ENCODE data around the gene USP5.
A peak's percentile ranks its signal among the peaks of the same experiment; 100 is the strongest.

Gene USP5, protein sequence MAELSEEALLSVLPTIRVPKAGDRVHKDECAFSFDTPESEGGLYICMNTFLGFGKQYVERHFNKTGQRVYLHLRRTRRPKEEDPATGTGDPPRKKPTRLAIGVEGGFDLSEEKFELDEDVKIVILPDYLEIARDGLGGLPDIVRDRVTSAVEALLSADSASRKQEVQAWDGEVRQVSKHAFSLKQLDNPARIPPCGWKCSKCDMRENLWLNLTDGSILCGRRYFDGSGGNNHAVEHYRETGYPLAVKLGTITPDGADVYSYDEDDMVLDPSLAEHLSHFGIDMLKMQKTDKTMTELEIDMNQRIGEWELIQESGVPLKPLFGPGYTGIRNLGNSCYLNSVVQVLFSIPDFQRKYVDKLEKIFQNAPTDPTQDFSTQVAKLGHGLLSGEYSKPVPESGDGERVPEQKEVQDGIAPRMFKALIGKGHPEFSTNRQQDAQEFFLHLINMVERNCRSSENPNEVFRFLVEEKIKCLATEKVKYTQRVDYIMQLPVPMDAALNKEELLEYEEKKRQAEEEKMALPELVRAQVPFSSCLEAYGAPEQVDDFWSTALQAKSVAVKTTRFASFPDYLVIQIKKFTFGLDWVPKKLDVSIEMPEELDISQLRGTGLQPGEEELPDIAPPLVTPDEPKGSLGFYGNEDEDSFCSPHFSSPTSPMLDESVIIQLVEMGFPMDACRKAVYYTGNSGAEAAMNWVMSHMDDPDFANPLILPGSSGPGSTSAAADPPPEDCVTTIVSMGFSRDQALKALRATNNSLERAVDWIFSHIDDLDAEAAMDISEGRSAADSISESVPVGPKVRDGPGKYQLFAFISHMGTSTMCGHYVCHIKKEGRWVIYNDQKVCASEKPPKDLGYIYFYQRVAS

DNA sequence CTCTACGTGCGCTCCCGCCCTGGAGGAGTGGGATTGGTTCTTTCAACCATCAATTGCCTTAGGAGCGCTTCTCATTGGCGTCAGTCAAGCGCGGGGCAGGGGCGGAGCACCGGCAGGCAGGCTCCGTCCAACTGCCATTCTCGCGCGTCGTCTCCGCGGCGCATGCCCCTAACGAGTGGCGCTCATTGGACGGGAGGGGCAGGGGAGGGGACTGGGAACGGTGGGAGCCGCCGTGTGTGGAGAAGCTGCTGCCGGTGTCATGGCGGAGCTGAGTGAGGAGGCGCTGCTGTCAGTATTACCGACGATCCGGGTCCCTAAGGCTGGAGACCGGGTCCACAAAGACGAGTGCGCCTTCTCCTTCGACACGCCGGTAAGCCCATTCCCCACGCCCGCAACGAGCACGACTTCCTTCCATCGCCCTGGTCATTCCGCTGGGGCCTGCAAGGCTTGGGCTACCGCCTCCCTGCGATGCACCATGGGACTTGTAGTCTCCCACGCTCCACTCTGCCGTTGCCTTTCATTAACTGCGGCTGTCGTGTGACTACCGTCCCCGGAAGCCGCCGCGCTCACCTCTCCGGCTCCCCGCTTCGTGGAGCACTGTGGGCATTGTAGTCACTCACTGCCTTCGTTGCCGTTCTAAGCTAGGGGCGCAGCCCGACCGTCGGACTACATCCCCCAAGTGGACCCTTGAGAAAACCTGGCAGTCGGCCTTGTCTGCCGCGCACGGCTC lies at the start of gene USP5:
TSS of gene USP5 (plus strand) at position 230 of the 730 bp plus-strand sequence. CDS start at position 260, 30 bp downstream.
- DNase-seq (ENCODE audit: low read depth in 2 of 2) = peak; percentile 99

DNA sequence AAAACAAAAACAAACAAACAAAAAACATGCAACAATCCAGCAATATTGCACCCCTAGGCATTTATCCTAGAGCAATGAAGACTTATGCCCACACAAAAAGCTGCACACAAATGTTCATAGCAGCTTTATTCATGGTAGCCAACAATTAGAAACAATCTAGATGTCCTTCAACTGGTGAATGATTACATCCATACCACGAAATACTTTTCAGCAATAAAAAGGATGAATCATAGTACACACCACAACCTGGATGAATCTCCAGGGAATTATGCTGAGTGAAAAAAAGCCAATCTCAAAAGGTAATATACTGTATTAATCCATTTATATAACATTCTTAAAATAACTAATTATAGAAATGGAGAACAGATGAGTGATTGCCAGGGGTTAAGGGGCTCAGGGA lies 44.8 kb upstream of the USP5 start:
- DNase-seq (ENCODE audit: low read depth in 2 of 2) = no peak

GRCh38 chr12:6809056-6809455 lies 42.9 kb upstream of the USP5 start:
- no peak for DNase-seq (ENCODE audit: low read depth in 2 of 2)

- DNase-seq (ENCODE audit: low read depth in 2 of 2) = no peak
Observed at GRCh38 chr12:6810758-6811157, 41.2 kb upstream of the USP5 start.

DNA sequence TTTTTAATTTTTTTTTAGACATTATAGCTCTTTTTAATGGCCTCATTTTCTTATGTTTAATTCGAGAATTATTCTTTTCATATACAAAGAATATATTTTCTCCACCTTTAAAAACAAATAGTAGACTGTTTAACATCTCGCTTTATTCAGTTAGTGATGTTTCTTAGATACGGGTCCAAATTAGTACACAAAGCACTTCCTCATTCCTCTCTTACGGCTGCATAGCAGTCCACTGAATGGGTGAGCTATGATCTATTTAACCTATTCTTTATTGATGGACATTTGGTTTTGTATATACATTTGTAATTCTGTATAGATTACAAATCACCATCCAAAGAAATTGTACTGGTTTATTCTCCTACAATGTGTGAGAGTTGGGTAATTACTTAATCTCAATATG lies 38.6 kb upstream of the USP5 start:
- DNase-seq (ENCODE audit: low read depth in 2 of 2) = no peak

DNA sequence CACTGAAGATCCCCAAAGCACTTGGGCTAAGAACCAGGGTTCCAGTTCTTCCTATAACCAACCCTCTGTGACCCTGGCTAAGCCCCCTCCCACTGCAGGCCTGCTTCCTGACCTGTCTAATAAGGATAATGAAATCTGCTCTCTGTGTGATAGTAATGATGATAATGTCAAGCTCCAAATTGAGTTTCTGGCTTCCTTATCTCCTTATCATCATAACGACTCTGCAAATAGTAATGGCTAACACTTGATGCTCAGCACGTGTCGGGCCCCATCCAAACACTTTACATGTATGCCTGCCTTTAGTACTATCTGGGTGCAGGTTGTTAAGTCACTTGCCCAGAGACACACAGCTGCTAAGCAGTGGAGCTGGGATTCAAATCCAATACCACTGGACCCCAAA lies 35.4 kb upstream of the USP5 start:
- DNase-seq (ENCODE audit: low read depth in 2 of 2) = no peak

GRCh38 chr12:6817098-6817497 lies 34.9 kb upstream of the USP5 start:
- no peak for DNase-seq (ENCODE audit: low read depth in 2 of 2)

DNA sequence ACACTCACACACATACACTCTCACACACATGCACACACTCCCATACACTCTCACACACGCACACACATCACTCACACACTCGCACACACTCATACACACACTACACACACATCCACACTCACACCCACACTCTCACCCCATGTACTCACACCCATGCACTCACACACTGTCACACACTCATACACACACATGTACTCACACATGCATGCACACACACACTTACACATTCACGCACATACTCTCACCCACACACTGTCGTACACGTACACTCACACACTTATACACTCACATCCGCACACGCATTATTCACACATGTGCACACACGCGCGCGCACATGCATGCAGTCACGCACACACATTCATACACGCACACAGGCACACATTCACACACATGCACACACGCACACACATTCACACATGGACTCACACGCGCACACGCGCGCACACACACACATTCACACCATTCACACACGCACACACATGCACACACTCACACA lies 34.2 kb upstream of the USP5 start:
- no peak for DNase-seq (ENCODE audit: low read depth in 2 of 2)

DNA sequence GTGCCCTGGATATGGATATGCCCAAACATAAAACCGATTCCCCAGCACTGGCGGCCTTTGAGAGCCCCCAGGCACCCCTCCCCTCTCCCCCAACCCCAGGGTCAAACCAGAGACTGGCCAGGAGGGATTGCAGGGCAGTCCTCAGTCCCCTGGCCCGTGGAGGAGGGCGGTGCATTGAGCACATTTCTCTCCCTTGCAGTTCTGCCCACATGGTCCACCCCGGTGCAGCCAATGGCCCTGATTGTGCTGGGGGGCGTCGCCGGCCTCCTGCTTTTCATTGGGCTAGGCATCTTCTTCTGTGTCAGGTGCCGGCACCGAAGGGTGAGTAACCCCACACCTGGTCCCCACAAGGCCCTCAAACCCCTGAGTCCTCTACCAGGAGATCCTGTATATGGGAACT lies 33.7 kb upstream of the USP5 start:
- DNase-seq (ENCODE audit: low read depth in 2 of 2) = no peak

- no peak for DNase-seq (ENCODE audit: low read depth in 2 of 2)
Observed at GRCh38 chr12:6818645-6819044, 33.3 kb upstream of the USP5 start.

DNA sequence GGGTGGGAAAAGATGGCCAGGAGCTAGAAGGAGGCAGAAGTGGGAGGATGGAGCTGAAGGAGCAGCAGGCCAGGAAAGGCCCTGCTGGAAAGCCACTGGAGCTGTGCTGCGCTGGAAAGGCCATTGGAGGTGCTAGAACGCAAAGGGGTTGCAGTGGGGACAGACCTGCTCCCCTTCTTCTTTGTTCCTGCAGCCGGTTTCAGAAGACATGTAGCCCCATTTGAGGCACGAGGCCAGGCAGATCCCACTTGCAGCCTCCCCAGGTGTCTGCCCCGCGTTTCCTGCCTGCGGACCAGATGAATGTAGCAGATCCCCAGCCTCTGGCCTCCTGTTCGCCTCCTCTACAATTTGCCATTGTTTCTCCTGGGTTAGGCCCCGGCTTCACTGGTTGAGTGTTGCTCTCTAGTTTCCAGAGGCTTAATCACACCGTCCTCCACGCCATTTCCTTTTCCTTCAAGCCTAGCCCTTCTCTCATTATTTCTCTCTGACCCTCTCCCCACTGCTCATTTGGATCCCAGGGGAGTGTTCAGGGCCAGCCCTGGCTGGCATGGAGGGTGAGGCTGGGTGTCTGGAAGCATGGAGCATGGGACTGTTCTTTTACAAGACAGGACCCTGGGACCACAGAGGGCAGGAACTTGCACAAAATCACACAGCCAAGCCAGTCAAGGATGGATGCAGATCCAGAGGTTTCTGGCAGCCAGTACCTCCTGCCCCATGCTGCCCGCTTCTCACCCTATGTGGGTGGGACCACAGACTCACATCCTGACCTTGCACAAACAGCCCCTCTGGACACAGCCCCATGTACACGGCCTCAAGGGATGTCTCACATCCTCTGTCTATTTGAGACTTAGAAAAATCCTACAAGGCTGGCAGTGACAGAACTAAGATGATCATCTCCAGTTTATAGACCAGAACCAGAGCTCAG lies 32.6 kb upstream of the USP5 start:
- no peak for DNase-seq (ENCODE audit: low read depth in 2 of 2)

DNA sequence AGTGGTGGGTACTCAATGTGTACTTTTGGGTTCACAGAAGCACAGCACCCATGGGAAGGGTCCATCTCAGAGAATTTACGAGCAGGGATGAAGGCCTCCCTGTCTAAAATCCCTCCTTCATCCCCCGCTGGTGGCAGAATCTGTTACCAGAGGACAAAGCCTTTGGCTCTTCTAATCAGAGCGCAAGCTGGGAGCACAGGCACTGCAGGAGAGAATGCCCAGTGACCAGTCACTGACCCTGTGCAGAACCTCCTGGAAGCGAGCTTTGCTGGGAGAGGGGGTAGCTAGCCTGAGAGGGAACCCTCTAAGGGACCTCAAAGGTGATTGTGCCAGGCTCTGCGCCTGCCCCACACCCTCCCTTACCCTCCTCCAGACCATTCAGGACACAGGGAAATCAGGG lies 31.8 kb upstream of the USP5 start:
- no peak for DNase-seq (ENCODE audit: low read depth in 2 of 2)

- no peak for DNase-seq (ENCODE audit: low read depth in 2 of 2)
Observed at GRCh38 chr12:6821591-6822425, 30.1 kb upstream of the USP5 start, which contains the start of gene GPR162. GPR162 (plus strand) TSS chr12:6821821; CDS start chr12:6823899, 2,078 bp downstream.

GRCh38 chr12:6822426-6823135 lies 29.4 kb upstream of the USP5 start:
- DNase-seq (ENCODE audit: low read depth in 2 of 2) = no peak

DNA sequence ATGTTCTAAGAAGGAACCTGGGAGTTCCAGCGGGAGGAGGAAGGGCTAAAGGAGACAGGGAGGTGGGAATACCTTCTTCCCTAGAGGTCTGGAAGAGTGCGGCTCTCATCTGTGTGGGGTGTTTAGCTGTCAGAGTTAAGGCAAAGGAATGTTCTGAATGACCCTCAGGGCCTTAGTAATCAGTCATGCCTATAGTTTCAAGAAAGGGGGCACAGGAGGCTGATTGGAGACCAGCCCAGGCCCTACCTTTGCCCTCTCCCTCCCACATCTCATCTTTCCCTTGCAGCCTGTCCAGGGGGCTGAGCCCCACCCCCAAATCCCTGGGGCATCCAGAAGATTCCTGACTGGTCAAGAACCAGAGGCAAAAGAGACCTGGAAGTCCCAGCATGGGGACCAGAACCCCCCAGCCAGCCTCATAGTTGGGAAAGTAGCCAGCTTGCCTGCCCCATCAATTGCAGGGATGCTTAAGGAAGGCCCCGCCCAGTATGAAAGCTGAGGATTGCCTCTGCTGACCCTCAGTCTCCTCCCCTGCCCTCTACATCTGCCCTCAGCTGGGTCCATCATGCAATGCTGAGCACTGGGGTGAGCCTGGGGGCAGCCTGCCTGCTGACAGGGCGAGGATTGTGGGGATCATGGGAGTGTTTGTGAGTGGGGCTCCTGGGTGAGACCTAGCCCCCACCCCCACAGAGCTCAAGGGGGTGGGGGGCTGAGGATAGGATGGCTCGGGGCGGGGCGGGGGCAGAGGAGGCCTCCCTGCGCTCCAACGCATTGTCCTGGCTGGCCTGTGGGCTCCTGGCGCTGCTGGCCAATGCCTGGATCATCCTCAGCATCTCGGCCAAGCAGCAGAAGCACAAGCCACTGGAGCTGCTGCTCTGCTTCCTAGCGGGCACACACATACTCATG lies 28.5 kb upstream of the USP5 start:
- DNase-seq (ENCODE audit: low read depth in 2 of 2) = no peak

- no peak for DNase-seq (ENCODE audit: low read depth in 2 of 2)
Observed at GRCh38 chr12:6824085-6824775, 27.7 kb upstream of the USP5 start.

DNA sequence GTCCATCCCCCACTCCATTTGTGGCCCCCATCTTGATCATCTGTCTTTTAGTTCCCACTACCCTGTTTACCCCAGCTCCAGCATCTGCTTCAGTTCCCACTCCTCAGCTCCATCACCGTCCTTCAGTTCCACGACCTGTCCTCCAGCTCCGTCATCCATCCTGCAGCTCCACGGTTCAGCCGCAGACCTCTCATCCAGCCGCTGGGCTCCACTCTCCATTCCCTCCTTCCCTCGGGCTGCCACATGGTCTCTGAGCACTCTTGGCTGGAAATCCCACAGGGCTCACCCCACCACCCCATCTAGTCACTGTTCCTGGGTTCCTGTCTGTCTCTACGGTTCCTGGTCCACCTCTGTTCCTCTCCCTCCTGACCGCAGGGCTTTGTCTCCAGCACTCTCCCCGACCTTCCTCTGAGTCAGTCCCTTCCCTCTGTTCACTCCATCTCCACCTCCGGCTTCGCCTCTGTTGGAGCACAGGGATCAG lies 27.0 kb upstream of the USP5 start:
- no peak for DNase-seq (ENCODE audit: low read depth in 2 of 2)

Data from fibroblast of skin of left quadriceps (primary cell).